Measurements from ENCODE around the gene TMEM170A. TPM values are rescaled to one million over a fixed set of nuclear protein-coding genes. Genes with fewer than 3 reads are reported as not detected.

TMEM170A gene
- total RNA-seq, 1 experiment from 2014 or later, result 46.8 TPM

DNA sequence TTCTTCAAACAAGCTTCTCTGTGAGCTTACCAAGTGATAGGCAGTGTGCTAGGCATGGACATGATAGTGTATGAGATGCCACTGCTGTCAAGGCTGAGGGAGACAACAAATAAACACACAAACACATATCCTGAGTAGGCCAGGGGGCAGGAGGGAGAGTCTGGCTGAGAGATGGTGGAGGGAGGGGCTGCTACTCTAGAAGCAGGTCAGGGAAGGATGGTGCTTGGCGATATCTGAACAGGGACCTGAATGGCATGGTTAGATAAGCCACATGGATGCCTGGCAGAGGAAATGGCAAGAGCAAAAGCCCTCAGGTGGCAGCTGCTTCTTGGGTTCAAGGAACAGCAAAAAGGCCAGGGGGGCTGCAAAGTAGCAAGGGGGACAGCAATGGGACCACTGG, 39.3 kb upstream of the TMEM170A start:
- Histone ChIP-seq H3T11ph (ENCODE audit: low read length) (no peak overlapping the region), H3K9me3 (ENCODE audit: control insufficient read depth, low read depth, low read length) (no peaks in the 10 kb centered on the region), H3K4ac (ENCODE audit: low read depth, low read length) (no peak overlapping the region), H4K8ac (replicated peaks; ENCODE audit: insufficient read length, low read depth, low read length) (no peak overlapping the region), H3K79me1 (ENCODE audit: insufficient read depth, low read depth, low read length, poor library complexity, severe bottlenecking) (no peaks in the 10 kb centered on the region), H3K23ac (ENCODE audit: insufficient read length, low read depth, low read length) (no peak overlapping the region), H3K4me1 (ENCODE audit: insufficient read depth, low read length) (no peaks in the 10 kb centered on the region), H2BK12ac (ENCODE audit: insufficient read length, low read depth, low read length) (no peak overlapping the region), H3K14ac (ENCODE audit: insufficient read depth, low read length) (no peak overlapping the region), H2BK15ac (ENCODE audit: low read depth, low read length) (no peak overlapping the region), H3K9ac (ENCODE audit: extremely low read depth, insufficient read length, low read length) (no peak overlapping the region), H3K27ac (ENCODE audit: insufficient read length, low read depth, low read length) (no peak overlapping the region), H2AFZ (ENCODE audit: low read length) (no peak overlapping the region), H2BK120ac (ENCODE audit: low read depth, low read length, poor library complexity, severe bottlenecking) (no peak overlapping the region), H3K18ac (ENCODE audit: insufficient read length, low read depth, low read length) (no peak overlapping the region), H4K5ac (ENCODE audit: insufficient read length, low read depth, low read length) (no peak overlapping the region), H3K4me2 (ENCODE audit: insufficient read depth, insufficient read length, low read length) (no peak overlapping the region), H2AK5ac (ENCODE audit: insufficient read length, low read length) (no peak overlapping the region), H4K20me1 (ENCODE audit: control insufficient read depth, insufficient read depth, insufficient read length) (no peaks in the 10 kb centered on the region), H3K23me2 (ENCODE audit: insufficient read length, low read depth, low read length, poor library complexity, severe bottlenecking) (no peaks in the 10 kb centered on the region), H4K91ac (ENCODE audit: insufficient read length, low read depth, low read length) (no peak overlapping the region), H3K27me3 (ENCODE audit: insufficient read depth, low read length) (no peaks in the 10 kb centered on the region), H3K56ac (ENCODE audit: insufficient read length, low read depth, low read length) (no peak overlapping the region), H2BK5ac (ENCODE audit: insufficient read length, low read length) (no peak overlapping the region), H2BK20ac (ENCODE audit: low read depth, low read length, poor library complexity, severe bottlenecking) (no peak overlapping the region), H3K79me2 (ENCODE audit: insufficient read depth, low read length) (no peaks in the 10 kb centered on the region)
- Mint-ChIP-seq H3K4me3 (no peak overlapping the region), H3K36me3 (ENCODE audit: insufficient read depth in 1 of 3, low read depth in 3 of 3) (no peaks in the 10 kb centered on the region), H3K27me3 (ENCODE audit: low read depth) (no peaks in the 10 kb centered on the region; the same call in none of the 2 replicates), H3K4me1 (peaks cover 2 to 4% of the 10 kb centered on the region in 2 experiments), H3K27ac (no peak overlapping the region), H3K9me3 (no peaks in the 10 kb centered on the region; a peak in 1 of 5 replicates)
- WGBS (ENCODE audit: extremely low coverage, insufficient read length, low lambda C conversion rate), result no CpG with 5 or more reads among the region's 1 CpG
- no peak for DNase-seq
- TF ChIP-seq, protein P1, sequence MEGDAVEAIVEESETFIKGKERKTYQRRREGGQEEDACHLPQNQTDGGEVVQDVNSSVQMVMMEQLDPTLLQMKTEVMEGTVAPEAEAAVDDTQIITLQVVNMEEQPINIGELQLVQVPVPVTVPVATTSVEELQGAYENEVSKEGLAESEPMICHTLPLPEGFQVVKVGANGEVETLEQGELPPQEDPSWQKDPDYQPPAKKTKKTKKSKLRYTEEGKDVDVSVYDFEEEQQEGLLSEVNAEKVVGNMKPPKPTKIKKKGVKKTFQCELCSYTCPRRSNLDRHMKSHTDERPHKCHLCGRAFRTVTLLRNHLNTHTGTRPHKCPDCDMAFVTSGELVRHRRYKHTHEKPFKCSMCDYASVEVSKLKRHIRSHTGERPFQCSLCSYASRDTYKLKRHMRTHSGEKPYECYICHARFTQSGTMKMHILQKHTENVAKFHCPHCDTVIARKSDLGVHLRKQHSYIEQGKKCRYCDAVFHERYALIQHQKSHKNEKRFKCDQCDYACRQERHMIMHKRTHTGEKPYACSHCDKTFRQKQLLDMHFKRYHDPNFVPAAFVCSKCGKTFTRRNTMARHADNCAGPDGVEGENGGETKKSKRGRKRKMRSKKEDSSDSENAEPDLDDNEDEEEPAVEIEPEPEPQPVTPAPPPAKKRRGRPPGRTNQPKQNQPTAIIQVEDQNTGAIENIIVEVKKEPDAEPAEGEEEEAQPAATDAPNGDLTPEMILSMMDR (conservative IDR thresholded peaks at IDR 0.05), result no peak

Measured in H9 (cell line).